NCI-H2196 (cell line): Measurements from ENCODE around the gene PWWP2B.

ENCODE experiments used
- DNase-seq: peaks from one replicate; lab custom pipeline; 2025; ENCODE audit not compliant: unreplicated experiment; lab: John Stamatoyannopoulos, UW

The PWWP2B gene

DNA sequence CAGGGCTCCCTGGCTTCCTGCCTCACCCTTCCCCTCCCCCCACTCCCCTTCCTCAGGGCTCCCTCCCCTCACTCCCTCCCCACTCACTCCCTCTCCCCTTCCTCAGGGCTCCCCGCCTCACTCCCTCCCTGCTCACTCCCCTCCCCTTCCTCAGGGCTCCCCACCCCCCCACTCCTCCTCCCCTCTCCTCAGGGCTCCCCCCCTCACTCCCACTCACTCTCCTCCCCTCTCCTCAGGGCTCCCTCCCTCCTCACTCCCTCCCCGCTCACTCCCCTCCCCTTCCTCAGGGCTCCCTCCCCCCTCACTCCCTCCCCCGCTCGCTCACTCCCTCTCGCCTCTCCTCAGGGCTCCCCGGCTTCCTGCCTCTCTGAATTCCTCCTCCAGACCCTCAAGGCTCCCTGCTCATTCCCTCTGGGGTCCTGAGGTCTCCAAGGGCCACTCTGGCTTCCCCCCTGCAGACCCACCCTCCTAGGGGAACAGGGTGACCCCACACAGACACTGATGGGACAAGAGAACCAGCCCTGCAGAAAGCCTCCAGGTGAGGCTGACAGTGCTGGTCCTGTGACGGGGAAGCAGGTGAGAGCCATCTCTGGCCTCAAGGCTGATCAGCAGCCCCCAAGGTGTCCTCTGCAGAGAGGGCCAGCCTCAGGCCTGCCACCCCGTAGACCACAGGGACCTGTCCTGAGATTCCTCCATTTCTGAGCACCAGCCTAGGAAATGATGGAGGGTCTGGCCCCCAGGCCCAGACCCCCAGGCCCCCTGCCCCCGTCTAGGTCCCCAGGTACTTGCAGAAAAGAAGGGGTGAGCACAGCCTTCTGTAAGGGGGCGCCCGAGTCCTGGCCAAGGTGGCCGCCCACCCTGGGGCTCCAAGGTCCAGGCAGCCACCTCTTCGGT, 47.2 kb downstream of the PWWP2B start:
- DNase-seq = no peak

DNA sequence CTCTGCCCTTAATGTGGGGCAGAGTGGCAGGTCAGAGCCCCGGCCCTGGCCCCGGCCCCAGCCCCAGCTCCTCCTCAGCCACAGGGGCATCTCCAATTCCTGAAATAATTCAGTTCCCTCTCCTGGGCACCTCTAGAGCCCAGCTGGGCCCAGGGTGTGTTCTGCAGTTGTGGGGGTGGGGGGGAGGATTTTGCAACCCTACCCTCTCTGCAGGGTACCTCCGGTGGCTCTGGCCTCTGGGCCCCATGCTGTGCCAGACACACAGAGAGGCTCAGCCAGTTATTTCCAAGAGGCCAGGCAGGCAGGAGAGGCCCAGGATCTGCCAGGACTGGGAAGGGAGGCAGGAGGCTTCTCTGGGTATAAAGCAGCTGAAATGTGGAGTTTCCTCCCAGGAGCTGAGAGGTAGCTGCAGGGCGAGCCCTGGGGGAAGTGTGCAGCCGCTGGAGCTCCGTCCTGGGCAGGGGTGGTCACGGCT, 47.9 kb downstream of the PWWP2B start:
- DNase-seq = no peak

DNA sequence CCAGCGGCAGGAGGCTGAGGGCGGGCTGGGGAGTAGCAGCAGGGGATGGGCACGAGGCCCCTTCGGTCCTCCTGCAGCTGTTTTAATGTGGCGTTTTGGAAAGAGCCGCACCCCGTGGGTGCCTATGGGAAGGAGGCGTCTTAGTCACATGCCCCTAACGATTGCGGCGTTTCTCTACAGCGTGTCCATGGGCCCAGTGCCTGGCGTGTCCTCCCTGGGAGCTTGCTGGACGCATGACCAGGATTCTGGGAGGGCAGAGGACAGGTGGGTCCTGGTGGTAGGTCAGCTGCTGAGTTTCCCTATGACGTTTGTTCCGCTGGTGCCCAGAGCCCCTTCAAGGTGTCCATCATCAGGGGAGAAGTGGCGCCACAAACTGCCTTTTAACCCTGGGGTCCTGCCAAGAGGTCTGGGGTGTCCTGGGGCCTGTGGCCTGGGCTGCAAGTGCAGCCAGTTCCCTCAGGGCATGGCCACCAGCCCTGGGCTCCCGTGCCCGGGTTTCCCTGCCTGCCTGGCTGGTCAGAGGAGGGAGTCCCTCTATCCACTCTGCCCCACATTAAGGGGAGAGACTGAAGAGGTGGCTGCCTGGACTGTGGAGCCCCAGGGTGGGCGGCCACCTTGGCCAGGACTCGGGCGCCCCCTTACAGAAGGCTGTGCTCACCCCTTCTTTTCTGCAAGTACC, 48.7 kb downstream of the PWWP2B start:
- DNase-seq = no peak

DNA sequence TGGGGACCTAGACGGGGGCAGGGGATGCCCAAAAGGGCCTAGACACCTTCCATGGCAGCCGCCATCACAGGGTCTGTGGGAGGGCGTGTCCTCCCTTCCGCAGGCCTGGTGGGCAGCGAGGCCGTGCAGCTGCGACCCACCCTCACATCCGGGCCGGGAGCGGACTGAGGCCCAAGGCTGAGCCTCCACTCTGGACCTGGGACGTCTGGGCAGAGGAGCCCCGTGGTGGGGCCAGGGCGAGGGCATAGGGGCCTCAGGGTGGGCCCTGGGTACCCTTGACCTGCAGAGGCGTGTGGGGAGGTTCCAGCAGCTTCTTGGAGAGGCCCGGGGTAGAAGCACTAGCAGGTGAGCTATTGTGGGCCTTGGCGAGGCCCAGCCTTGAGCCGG, 49.2 kb downstream of the PWWP2B start:
- no peak for DNase-seq

DNA sequence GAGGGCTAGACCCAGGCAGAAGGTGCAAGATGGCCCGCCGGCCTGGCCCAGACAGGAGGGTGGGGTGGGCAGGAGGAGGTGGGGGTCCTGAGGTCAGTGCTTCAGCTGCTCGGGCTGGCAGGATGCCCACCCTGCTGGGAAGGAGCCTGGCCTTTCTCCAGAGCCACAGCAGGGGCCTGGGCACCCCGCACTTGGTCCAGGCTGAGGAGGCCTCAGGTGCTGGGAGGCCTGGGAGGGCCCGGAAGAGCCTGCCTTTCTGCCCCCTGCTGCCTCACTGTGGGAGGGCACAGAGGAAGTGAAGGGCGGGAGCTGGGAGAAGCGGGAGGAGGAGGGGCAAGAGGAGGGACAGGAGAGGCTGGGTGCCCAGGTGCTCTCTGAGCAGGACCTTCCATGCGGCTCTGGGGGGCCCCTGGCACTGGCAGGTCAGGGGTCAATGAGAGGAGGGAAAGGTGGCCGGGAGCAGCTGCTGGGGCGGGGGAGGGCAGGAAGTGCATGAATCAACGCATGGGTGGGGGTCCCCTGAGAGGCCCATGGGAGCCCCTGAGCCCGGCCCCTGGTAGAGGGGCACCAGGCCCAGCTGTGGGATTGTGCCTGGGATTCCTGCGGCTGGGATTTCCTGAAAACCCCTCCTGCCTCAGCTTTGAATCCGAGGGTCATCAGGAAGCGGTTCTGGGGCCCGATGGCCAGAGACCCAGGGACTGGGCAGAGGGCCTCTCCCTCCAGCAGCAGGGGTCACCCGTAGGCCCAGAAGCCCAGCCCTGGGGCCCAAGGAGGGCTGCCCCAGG, 49.9 kb downstream of the PWWP2B start:
- DNase-seq = peak; percentile 57

DNA sequence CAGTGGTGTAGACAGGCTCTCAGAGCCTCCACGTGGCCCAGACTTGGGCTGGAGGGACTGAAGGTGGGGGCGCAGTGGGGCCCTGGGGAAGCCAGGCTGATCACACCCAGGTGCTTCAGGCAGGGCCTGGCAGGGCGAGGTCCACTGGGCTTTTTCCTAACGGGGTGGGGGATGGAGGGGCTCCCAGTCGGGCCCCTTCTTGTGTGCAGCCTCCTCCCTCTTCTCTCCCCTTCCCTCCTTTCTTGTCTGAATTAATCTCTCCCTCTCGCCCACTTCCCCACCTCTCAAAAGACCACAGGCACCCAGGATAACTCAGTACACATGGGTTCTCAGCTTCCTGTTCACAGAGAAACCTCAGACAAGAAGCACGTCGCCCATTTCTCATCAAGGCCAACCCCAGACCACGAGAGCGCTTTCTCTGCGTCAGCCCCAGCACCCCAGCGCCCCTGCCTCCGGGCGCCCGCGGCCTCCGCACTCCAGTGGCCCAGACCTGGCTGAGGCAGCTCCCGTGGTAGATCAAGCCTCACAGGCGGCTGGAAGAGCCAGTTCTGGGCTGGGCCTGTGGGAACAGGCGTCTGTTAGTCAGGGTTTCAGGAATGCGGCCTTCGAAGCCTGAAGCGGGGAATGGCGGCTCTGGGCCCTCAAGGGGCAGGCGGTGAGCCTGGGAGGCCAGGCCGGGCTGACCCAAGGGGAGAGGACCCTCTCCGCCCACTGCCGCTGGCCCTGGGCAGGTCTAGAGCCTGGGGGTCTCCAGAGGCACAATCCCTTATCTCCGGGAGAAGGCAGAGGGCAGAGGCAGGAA, 50.6 kb downstream of the PWWP2B start:
- DNase-seq = no peak

DNA sequence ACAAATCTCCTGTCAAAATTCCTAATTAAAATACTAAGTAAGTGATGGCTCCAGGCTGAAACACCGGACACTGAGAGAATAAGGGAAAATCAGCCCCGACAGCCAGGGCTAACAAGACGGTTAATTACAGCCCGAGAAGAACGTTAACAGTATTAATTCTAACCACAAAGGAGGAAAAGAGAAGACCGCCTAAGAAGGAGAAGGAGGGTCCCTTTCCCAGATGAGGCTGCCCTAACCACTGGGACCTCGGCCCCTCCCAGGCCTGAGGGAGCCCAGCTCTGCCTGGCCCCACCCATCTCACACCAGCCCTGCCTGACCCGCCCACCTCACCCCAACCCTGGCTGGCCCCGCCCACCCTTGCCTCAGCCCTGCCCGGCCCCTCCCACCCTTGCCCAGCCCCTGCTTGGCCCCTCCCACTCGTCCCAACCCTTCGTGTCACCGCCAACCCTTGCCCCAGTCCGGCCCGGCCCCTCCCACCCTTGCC, 51.3 kb downstream of the PWWP2B start:
- no peak for DNase-seq

DNA sequence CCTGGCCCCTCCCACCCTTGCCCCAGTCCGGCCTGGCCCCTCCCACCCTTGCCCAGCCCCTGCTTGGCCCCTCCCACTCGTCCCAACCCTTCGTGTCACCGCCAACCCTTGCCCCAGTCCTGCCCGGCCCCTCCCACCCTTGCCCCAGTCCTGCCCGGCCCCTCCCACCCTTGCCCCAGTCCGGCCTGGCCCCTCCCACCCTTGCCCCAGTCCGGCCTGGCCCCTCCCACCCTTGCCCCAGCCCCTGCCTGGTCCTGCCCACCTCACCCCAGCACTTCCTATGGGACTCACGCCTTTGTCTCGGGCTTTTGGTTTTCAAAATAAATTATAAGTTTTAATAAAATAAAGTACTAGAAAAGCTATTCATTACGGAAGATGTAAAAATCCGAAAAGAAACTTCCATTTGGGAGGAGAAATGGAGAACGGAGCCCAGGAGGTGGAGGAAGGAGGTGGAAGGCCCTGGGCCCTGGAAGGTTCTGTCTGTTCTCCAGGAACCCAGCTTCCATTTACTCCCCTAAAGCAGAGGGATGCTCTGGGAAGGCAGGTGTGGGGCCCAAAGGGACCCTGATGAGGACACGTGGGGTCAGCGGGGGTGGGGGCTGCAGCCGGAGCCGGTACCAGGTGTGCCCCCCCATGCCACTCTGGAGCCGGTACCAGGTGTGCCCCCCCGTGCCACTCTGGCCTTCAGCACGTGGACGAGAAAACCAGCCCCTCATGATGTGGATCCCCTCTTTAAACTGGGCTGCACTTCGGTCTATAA, 52.2 kb downstream of the PWWP2B start:
- no peak for DNase-seq

DNA sequence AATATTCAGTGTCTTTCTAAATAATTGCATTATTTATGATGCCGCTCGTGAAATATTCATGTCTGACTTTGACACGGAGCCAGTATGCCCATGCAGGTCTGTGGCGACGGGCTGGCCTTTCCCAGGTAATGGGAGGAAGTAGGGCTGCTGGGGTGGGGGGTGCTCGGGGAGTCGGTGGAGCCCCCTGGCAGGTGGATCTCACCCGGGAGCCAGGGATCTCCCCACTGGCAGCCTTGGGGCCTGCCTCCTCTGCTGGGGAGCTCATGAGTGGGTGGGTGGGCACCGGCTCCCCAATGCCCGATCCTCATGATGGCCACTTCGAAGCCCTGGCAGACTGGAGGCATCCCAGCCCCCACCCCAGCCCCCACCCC, 52.8 kb downstream of the PWWP2B start:
- DNase-seq = no peak

DNA sequence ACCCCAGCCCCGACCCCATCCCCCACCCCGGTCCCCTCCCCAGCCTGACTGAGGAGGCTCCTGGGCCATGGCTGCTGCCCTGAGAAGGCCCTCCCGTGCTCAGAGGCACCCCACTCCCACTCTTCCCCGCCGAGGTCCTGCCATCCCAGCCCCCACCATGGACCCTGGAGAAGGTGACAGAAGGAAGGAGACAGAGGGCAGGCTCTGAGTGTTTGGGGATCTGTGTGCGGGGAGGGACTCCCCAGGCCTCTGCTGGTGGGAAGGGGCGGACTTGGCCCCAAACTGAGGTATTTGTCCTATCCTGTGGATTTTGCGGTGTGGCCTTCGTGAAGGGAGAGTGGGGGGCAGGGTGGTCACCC, 53.4 kb downstream of the PWWP2B start:
- DNase-seq = no peak

DNA sequence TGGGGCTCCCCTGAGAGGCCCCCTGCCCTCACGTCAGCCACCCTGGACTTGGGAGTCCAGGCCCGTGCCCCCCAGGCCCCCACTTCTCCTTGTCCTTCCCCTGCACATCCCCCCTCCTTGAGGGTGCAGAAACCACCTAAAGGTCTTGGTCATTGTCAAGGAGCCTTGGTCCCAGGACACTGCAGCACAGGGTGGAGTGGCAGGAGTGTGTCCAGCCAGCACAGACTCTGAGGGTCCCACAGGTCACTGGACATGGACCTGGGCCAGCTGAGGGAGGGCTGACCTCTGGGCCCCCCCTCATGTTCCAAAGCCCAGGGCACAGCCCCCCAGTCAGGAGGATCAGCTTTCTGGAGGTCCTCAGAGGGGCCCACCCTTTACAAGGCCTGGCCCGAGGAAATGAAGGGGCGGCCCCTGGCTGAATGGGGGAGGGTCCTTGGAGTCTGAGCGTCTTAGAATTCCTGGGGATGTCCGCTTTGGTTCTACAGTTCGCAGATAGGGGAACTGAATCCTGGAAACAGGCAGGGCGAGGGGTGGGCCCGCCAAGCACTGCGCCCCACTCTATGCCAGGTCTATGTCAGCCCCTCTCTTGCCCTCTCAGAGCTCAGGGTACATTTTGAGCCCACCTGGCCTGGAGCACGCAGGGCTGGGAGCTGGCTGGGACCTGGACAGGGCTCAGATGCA, 54.0 kb downstream of the PWWP2B start:
- DNase-seq = no peak

DNA sequence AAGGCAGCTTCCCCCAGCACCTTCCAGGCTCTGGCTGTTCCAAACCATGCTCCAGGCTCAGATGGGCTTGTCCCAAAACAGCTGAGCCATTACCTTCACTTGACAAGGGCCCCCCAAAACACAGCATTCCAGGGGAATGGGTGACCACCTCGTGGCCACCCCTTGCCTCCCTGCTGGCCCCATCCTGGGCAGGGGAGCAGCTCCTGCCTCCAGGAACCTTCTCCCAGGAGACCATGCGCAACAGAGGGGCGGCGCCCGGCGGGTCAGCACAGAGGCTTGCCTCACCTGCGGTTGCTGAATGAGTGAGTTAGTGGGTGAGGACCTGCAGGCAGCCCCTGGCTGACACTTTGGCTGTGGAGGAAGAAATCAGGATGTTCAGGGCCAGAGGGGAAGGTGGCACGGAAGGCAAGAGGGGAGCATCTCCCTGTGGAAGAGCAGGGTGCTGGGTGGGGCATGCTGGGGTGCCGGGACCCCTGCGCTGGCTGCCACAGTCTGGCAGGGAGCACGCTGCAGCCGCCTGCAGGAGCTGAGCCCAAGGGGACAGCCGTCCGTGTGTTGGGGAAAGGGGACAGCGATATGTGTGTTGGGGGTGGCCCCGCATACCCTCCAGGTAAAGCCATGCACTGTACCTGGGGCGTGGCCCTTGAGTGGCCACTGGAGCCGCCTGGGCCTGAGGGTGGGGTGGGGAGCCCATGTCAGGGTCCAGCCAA, 54.7 kb downstream of the PWWP2B start:
- DNase-seq = no peak

DNA sequence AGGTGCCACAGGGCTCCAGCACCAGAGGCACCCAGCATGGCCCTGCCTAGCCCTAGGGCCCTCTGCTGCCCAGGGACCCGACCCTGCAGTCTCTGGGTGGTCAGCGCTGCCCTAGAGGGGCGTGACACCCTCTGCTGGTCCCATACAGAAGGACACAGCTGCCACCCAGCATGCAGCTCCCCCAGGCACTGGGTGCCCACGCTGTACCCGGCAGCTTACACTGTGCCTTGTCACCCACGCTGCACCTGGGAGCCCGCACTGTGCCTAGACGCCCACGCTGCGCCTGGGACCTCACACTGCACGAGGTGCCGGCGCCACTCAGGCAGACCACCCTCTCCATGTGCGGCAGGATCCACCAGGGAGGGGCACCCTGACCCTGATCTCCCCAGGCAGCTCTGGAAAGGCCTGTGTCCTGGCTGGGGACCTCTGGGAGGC, 55.2 kb downstream of the PWWP2B start:
- no peak for DNase-seq

DNA sequence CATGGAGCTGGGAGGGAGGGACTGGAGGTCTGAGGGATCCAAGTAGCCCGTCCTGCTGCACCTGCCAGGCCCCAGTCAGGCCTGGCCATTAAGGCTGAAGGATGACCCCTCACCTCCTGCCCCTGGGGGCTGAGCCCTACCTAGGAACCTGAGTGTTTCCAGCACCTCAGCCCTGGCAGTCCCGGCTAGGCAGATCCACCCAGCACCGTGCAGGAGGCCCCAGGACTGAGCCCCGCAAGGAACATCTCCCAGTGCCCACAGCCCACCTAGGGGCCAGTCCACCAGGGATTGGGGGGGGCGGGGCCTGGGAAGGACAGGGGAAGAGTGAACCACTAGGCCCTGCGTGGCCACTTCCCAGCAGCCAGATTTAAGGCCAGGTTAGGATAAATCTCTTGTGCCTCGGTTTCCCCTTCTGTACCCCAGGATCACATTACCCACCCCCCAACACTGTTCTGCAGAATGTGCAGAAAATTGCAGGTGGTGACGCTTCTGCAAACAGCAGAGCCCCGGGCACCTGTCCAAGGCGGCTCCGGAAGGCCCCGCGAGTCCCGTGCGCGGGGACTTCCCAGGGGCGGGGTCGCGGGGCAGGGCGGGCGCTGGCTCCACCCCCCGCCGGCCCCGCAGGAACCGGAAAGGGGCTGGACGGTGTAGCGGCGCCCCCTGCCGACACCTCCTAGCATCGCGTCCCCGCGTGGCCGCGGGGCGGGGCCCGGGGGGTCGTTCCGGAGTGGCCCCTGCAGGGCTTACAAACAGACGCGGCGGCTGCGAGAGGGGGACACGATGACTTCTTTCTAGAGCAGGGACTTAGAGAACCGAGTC, 55.9 kb downstream of the PWWP2B start:
- DNase-seq = peak; percentile 68

DNA sequence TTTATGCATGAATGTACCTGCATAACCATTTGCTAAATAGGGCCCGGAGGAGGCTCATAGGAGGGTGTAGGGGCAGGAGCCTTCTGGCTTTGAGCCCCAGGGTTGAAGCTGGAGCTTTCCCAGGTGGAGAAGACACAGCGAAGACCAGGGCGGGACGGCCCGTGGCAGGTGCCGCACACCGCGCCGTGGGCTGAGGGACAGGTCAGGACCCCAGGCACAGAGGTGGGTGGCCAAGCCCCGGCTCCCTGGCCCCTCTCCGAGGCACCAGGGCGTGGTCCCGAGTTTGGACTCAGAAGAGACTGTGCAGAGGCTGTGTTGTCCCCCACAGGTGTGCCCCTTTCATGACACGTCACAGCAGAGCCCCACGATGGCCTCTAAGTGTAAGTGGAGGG, 56.5 kb downstream of the PWWP2B start:
- no peak for DNase-seq

DNA sequence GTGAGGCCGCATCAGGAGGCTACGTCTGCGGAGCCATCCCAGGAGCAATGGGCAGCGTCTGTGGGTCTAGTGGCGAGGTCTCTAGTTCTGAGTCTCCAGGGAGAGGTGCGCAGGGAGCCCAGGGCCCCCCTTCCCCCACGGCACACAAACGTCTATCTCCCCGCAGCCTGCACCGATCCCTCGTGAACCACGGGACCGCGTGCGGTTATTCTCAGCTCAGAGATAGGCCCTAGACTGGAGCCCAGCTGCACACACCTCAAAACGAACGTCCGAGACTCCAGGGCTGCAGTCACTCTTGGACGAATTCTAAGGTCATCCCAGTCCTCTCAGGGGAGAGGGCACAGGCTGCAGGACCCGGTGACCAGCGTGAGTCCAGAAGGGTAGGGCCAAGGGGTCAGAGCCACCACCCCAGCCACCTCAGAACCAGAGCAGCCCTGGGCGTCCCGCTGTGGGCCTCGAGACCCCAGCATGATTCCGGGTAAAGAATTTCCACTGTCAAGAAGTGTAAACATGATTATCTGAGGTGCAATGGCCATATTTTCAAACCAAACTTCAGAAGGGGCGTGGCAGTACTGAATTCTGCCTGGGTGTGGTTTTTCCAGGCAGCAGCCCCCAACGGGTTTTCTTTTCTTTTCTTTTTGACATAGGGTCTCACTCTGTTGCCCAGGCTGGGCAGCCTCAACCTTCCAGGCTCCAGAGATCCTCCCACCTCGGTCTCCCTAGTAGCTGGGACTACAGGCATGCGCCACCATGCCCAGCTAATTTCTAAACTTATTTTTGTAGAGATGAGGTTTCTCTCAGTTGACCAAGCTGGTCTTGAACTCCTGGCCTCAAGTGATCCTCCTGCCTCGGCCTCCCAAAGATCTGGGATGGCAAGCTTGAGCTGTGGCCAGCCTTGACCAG, 57.5 kb downstream of the PWWP2B start:
- DNase-seq = no peak

DNA sequence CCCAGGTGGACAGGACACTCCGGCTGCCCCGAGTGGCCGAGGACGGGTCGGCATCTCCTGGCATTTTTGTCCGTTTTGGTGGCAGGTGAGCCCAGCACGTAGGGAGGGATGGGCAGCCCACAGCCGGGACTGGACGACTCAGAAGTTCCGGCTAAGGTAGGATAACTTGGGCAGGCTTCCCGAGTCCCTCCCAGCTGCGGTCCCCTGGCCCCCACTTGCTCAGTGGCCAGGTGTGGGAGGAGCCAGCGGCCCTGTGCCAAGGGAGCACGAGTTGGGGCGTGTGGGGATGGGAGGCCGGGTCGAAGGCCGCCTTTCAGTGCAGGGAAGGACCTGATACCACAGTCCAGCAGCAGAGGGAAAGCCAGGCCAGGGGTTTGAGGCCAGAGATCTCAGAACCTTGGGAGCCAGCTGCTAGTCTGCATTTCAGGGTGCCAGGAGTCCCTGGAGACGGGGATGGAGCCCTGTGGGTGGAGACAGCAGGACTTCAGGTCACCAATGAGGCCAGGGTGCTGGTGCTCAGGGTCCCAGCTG, 58.5 kb downstream of the PWWP2B start:
- no peak for DNase-seq
